ENCODE data around the gene OTULIN.

Gene OTULIN

DNA sequence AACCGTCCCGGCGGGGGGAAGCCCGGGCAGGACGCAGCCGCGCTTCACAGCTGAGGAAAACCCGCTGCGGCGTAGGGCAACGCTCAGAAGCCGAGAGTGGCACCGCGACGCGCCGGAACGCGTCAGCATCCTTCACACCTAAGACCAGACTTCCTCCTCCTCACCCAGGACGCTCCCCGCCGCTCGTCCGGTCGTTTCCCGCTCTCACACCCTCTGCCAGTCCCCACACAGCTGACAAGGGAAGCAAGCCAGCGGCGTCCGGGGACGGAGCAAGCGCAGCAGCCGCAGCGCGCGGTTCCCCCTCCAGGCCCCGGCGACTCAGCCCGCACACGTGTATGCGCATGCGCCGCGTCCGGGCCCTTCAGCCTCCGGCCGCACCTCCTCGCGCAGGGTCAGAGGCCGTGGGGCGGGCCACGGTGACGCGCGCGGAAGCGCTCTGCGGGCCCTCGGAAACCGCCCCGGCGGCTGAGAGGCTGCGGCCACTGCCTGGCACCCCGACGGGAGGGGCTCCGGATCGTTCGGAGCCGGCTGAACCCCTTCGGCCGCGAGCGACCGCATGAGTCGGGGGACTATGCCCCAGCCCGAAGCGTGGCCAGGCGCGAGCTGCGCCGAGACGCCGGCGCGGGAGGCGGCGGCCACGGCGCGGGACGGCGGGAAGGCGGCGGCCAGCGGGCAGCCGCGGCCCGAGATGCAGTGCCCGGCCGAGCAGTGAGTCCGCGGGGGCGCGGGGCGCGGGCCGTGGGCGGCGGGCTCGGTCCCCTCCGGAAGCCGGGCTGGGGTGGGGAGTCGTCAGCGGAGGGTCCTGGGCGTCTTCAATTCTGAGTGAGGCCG lies at the start of gene OTULIN:
OTULIN (plus strand) TSS at position 449 of the 831 bp plus-strand sequence; CDS start at position 557, 108 bp downstream.
- ATAC-seq: peak; percentile 94
- TF ChIP-seq ZNF70 (CRISPR knock-in tag; IDR thresholded peaks at IDR 0.05): no peak
- no peak for TF ChIP-seq PPARA (CRISPR knock-in tag; IDR thresholded peaks at IDR 0.05; ENCODE audit: borderline replicate concordance)

DNA sequence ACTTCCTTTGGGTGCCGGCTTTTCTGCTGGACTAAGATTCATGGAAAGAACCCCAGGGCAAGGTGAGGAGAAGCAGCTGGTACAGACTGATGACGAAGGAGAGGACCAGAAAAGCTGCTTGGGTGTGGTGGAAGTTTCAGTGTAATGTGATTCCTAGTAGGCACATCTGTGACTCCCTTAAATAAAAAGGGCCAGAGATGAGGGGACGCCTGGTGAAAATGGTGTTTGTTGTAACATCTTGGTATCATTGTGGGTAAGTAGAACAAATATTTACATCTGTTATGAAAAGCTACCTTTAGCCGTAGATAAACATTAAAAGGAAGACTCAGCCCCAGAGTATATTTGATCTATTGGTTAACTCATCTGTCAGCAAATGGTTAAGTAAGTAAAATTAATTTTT lies 49.2 kb upstream of the OTULIN start:
- no peak for ATAC-seq
- TF ChIP-seq, protein P1, sequence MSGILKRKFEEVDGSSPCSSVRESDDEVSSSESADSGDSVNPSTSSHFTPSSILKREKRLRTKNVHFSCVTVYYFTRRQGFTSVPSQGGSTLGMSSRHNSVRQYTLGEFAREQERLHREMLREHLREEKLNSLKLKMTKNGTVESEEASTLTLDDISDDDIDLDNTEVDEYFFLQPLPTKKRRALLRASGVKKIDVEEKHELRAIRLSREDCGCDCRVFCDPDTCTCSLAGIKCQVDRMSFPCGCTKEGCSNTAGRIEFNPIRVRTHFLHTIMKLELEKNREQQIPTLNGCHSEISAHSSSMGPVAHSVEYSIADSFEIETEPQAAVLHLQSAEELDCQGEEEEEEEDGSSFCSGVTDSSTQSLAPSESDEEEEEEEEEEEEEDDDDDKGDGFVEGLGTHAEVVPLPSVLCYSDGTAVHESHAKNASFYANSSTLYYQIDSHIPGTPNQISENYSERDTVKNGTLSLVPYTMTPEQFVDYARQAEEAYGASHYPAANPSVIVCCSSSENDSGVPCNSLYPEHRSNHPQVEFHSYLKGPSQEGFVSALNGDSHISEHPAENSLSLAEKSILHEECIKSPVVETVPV (CRISPR knock-in tag; IDR thresholded peaks at IDR 0.05): no peak
- TF ChIP-seq, protein P2, sequence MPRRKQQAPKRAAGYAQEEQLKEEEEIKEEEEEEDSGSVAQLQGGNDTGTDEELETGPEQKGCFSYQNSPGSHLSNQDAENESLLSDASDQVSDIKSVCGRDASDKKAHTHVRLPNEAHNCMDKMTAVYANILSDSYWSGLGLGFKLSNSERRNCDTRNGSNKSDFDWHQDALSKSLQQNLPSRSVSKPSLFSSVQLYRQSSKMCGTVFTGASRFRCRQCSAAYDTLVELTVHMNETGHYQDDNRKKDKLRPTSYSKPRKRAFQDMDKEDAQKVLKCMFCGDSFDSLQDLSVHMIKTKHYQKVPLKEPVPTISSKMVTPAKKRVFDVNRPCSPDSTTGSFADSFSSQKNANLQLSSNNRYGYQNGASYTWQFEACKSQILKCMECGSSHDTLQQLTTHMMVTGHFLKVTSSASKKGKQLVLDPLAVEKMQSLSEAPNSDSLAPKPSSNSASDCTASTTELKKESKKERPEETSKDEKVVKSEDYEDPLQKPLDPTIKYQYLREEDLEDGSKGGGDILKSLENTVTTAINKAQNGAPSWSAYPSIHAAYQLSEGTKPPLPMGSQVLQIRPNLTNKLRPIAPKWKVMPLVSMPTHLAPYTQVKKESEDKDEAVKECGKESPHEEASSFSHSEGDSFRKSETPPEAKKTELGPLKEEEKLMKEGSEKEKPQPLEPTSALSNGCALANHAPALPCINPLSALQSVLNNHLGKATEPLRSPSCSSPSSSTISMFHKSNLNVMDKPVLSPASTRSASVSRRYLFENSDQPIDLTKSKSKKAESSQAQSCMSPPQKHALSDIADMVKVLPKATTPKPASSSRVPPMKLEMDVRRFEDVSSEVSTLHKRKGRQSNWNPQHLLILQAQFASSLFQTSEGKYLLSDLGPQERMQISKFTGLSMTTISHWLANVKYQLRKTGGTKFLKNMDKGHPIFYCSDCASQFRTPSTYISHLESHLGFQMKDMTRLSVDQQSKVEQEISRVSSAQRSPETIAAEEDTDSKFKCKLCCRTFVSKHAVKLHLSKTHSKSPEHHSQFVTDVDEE (CRISPR knock-in tag; IDR thresholded peaks at IDR 0.05): no peak
- TF ChIP-seq ISL1 (CRISPR knock-in tag; IDR thresholded peaks at IDR 0.05) (no peak), TOX (CRISPR knock-in tag; IDR thresholded peaks at IDR 0.05; ENCODE audit: borderline replicate concordance) (no peak), SNAI2 (CRISPR knock-in tag; IDR thresholded peaks at IDR 0.05) (no peak), ZFP30 (CRISPR knock-in tag; IDR thresholded peaks at IDR 0.05) (no peak), ZC3H10 (CRISPR knock-in tag; IDR thresholded peaks at IDR 0.05) (no peak), ESRRG (CRISPR knock-in tag; IDR thresholded peaks at IDR 0.05) (no peak)
- TF ChIP-seq, protein P3, sequence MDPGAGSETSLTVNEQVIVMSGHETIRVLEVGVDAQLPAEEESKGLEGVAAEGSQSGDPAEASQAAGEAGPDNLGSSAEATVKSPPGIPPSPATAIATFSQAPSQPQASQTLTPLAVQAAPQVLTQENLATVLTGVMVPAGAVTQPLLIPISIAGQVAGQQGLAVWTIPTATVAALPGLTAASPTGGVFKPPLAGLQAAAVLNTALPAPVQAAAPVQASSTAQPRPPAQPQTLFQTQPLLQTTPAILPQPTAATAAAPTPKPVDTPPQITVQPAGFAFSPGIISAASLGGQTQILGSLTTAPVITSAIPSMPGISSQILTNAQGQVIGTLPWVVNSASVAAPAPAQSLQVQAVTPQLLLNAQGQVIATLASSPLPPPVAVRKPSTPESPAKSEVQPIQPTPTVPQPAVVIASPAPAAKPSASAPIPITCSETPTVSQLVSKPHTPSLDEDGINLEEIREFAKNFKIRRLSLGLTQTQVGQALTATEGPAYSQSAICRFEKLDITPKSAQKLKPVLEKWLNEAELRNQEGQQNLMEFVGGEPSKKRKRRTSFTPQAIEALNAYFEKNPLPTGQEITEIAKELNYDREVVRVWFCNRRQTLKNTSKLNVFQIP (CRISPR knock-in tag; IDR thresholded peaks at IDR 0.05; ENCODE audit: borderline replicate concordance, low read depth): no peak
- TF ChIP-seq, protein P4, sequence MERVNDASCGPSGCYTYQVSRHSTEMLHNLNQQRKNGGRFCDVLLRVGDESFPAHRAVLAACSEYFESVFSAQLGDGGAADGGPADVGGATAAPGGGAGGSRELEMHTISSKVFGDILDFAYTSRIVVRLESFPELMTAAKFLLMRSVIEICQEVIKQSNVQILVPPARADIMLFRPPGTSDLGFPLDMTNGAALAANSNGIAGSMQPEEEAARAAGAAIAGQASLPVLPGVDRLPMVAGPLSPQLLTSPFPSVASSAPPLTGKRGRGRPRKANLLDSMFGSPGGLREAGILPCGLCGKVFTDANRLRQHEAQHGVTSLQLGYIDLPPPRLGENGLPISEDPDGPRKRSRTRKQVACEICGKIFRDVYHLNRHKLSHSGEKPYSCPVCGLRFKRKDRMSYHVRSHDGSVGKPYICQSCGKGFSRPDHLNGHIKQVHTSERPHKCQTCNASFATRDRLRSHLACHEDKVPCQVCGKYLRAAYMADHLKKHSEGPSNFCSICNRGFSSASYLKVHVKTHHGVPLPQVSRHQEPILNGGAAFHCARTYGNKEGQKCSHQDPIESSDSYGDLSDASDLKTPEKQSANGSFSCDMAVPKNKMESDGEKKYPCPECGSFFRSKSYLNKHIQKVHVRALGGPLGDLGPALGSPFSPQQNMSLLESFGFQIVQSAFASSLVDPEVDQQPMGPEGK (CRISPR knock-in tag; IDR thresholded peaks at IDR 0.05; ENCODE audit: borderline replicate concordance): no peak
- TF ChIP-seq, protein P5, sequence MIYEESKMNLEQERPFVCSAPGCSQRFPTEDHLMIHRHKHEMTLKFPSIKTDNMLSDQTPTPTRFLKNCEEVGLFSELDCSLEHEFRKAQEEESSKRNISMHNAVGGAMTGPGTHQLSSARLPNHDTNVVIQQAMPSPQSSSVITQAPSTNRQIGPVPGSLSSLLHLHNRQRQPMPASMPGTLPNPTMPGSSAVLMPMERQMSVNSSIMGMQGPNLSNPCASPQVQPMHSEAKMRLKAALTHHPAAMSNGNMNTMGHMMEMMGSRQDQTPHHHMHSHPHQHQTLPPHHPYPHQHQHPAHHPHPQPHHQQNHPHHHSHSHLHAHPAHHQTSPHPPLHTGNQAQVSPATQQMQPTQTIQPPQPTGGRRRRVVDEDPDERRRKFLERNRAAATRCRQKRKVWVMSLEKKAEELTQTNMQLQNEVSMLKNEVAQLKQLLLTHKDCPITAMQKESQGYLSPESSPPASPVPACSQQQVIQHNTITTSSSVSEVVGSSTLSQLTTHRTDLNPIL (CRISPR knock-in tag; IDR thresholded peaks at IDR 0.05; ENCODE audit: low read depth): no peak

DNA sequence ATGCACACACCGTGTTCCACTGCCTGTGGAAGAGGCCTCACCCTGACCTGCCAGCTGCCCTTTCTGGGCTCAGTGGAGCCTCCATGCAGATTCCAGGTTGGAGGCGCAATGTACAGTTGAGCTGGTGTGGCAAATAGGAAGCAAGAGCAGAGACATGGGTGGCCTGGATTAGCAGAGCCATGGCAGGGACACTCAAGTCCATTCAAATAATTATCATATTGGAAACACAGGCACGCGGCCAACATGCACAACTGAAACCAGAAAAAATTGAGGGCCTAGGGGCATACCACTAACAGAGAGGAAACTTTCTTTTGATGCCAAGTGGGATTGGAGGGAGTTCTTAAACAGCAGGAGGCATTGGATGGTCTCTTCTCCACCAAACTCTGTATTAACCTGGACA lies 47.1 kb upstream of the OTULIN start:
- ATAC-seq: no peak
- TF ChIP-seq CSDC2 (CRISPR knock-in tag; IDR thresholded peaks at IDR 0.05) (no peak), ZNF8 (CRISPR knock-in tag; IDR thresholded peaks at IDR 0.05) (no peak), BACH2 (CRISPR knock-in tag; IDR thresholded peaks at IDR 0.05; ENCODE audit: borderline replicate concordance) (no peak), RARB (CRISPR knock-in tag; IDR thresholded peaks at IDR 0.05) (no peak), TCF4 (CRISPR knock-in tag; IDR thresholded peaks at IDR 0.05; ENCODE audit: borderline replicate concordance) (no peak), ARNTL (CRISPR knock-in tag; IDR thresholded peaks at IDR 0.05; ENCODE audit: borderline replicate concordance, low read depth) (no peak), ZNF565 (CRISPR knock-in tag; conservative IDR thresholded peaks at IDR 0.05; ENCODE audit: low read depth) (no peak), ISL1 (CRISPR knock-in tag; IDR thresholded peaks at IDR 0.05) (no peak)
- TF ChIP-seq, protein P1 (CRISPR knock-in tag; IDR thresholded peaks at IDR 0.05): no peak
- TF ChIP-seq, protein P2 (CRISPR knock-in tag; IDR thresholded peaks at IDR 0.05): no peak
- TF ChIP-seq, protein P5 (CRISPR knock-in tag; IDR thresholded peaks at IDR 0.05; ENCODE audit: low read depth): no peak

Data from SK-N-SH treated with all-trans-retinoic acid at 6 μM for 48 hours (cell line).